GM19324 (cell line): ENCODE measurements around the gene ALKBH2.

Source experiments
- ATAC-seq: cut with Tn5 transposase; IDR thresholded peaks from one replicate; pipeline ENCODE4 v1.9.1; 2021; ENCODE audit warnings: mild to moderate bottlenecking, moderate library complexity; ENCODE audit not compliant: unreplicated experiment, low FRiP score

ALKBH2 gene

DNA sequence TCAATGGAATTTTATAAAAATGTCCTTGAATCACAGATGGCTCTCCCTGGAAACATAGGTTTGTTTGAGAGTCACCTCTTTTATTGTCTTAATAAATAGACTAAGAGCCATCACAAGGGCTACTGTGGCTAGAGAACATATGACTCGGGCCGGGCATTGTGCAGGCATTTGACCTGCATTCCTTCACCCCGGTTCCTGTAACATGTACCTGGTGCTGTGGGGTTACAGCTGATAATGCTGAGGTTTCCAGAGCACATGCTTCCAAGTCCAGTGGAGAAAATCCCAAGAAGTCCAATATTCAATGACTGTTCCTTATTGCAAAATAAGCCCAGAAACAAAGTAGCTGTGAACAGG, 22.1 kb upstream of the ALKBH2 start:
- ATAC-seq: no peak

DNA sequence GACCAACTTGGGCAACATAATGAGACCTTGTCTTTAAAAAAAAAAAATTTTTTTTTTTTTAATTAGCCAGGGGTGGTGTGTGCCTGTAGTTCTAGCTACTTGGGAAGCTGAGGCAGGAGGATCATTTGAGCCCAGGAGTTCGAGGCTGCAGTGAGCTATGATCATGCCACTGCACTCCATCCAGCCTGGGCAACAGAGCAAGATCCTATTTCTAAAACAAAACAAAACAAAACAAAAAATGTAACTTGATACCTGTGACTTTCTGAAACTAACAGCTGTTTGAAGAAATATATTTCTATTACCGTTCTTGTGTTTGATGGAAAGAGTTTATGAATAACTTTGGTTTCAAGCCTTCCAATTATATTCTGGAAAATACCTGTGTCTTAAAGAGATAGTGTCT, 21.4 kb upstream of the ALKBH2 start:
- no peak for ATAC-seq

DNA sequence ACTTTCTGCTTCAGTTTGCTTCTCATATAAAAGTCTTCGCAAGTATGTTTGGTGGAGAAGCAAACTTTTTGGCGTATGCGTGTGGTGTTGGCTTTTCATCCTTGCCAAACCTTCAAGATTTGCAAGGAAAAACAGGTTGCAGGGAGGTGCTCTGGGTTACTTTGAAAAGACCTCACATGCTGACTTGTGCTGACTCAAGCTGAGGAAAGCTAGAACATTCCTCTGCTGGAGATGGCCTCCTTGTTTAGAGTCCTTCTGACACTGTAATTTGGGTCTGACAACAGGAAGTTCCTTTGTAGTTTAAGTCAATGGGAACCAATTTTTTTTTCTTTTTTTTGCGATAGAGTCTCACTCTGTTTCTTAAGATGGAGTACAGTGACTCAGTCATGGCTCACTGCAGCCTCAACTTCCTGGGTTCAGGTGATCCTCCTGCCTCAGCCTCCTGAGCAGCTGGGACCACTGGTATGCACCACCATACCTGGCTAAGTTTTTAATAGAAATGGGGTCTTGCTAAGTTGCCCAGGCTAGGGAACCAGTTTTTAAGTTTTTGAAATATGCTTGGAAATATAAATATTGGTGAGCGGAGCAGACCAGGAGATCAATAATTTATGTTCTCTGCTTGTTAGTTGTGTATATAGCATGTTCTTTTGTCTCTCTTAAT, 20.5 kb upstream of the ALKBH2 start:
- ATAC-seq: no peak

DNA sequence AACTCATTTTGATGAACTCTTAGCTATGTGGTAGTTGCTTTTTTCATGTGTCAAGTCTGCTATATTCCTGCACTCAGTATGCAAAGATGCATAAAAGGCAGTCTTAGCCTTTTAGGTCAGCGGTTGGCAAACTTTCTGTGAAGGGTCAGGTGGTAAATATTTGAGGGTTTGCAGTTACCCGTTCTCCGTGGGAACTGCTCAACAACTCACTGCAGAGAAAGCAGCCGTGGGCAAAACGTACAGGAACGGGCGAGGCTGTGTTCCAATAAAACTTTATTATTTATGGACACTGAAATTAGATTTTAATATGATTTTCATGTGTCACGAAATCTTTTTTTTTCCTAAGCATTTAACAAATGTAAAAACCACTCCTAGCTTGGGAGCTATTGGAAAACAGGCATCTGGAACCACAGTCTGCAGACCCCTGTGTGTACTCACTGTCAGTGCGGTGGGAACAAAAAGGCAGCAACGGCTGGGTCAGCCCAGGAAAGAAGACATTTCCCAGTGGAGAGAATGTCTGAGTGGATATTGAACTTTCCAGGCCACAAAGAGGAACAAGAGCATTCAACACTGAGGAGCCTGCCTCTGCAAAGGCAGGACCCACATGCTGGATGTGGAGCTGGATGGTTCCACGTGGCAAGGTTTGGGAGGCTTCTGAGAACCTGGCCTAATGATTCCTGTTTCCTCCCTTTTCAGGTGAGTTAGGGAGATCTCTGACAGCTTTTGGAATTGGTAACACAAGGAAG, 19.6 kb upstream of the ALKBH2 start:
- no peak for ATAC-seq

DNA sequence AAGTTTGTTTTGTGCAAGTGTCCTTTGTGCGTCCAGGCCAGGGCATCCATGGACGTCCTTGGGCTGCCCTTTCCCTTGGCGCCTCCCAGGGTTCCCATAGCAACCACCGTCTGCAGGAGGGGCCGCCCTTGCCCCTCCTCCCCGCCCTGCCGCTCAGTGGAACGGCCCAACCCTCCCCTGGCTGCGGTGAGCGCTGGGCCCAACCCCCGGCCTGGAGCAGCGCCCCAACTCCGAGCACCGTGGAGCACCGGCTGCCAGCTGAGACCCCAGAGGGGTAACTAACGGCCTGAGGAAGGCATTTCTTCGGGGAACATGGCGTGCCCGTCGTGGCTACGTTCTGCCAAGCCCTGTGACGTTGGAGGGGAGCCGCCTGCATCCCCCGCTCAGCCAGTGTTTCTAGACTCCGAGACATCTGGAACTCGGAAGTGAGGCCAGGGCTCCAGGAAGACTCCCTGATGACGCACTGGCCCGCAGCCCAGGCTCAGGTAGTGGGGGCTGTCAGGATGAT, 17.8 kb upstream of the ALKBH2 start:
- ATAC-seq: no peak

GRCh38 chr12:109109746-109110350, 16.6 kb upstream of the ALKBH2 start:
- no peak for ATAC-seq

DNA sequence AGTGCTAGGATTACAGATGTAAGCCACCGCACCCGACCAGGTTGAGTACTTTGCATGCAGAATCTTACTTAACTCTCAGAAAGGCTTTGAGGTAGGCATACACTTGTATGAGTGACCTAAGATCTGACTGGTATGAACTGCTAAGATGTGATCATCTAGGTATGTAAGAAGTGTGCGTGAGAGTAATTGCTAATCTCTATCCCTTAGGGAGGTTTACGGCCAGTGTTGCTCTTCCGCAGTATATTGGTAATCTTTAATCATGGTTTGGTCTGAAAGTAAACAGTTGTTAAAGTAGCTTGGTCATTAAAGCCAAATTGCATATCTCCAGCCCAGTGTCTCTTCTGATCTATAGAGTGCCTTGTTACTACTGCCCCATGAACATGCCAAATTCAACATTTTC, 11.9 kb upstream of the ALKBH2 start:
- ATAC-seq: no peak

DNA sequence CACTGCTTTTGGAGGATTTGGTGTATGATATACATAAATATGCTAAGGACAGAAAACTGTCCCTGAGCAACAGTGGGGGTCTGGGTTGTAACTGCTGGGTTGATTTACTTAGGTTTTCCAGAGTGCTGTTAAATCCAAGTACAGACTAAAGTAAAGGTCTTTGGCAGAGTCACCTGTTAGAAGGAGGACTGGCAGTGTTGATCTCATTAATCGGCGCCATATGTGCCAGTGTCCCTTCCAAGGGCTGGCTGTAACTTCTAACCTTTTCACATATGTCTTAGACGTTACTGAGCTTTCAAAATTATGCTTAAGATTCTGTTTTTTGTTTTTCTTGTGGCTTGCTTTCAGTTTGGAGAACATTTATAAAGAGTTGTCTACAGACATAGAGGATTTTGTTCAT, 9.2 kb upstream of the ALKBH2 start:
- ATAC-seq: no peak

DNA sequence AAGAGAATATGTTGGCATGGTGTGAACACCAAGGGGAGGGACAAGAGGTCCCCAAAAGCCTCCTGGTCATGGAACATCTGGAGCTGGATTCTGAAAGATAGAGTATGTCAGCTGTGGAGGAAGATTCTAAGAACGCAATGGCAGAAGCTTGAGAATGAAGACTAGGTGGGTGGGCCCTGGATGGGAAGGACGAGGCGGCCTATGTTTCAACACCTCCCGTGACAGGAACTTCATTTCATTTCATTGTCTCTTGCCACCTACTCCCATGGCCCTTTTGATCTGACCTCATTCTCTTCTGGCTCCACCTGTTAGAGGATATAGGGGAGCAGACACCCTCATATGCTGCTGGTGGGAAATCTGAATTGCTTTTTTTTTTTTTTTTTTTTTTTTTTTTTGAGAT, 7.5 kb upstream of the ALKBH2 start:
- ATAC-seq: no peak

GRCh38 chr12:109099431-109100020, 6.3 kb upstream of the ALKBH2 start:
- ATAC-seq: no peak

DNA sequence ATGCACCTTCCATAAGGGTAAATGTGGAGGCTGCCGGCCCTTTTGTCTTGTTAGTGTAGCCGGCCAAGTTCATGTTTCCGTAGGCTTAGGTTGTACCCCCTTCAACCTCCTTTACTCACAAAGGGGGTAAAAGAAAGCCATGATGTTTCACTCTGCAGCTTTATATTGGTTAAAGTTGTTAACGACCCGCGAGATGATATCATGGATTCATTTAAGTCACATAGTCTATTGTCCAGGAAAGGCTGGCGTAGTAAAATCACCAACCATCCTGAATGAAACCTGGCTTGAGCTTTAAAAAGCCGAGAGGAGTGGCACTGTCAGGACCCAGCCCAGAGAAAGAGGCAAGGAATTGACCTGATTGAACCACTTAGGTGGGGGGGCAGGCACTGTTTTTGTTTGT, 5.4 kb upstream of the ALKBH2 start:
- no peak for ATAC-seq

DNA sequence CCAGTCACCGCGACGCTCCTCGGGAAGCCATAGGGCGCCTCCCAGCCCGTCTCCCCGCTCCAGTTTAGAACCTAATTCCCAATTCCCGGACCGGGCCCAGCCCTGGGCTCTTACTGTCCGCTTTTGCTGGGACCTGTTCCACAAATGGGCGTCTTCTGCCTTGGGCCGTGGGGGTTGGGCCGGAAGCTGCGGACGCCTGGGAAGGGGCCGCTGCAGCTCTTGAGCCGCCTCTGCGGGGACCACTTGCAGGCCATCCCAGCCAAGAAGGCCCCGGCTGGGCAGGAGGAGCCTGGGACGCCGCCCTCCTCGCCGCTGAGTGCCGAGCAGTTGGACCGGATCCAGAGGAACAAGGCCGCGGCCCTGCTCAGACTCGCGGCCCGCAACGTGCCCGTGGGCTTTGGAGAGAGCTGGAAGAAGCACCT, 4.9 kb upstream of the ALKBH2 start:
- ATAC-seq: peak; percentile 27

GRCh38 chr12:109097435-109098182, 4.3 kb upstream of the ALKBH2 start, which contains the start of gene UNG:
TSS of gene UNG (plus strand) at chr12:109097597. CDS start at chr12:109097680, 83 bp downstream.
- ATAC-seq: peak; percentile 90

GRCh38 chr12:109097140-109097434, 3.8 kb upstream of the ALKBH2 start:
- no peak for ATAC-seq

DNA sequence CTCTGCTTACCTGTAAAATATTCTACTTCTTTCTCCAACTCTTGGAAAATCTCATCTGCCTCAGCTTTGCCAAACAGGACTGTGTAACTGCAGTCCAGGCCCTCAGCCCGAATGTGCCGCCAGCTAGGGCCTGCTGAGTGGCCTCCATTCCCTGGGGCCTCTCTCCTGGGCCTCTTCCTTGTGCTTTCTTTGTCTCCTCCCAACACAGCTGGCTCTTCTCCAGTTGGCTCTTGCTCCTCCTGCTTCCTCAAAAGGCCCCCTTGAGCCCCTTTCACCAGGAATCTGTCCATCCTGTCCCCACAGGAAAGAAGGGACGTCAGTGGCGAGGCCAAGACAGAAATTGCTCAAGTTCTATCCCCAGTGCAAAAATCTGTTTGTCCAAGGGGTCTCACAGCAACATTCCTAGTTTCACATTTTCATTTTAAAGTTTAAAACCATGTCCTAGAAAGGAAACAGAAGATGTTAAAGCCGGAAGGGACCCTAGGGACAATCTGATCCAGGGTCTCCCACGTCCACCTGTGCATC, 713 bp downstream of the ALKBH2 start:
- no peak for ATAC-seq

GRCh38 chr12:109089683-109090082, 3.6 kb downstream of the ALKBH2 start:
- no peak for ATAC-seq

- no peak for ATAC-seq
Measured at GRCh38 chr12:109088818-109089217, 4.5 kb downstream of the ALKBH2 start.

DNA sequence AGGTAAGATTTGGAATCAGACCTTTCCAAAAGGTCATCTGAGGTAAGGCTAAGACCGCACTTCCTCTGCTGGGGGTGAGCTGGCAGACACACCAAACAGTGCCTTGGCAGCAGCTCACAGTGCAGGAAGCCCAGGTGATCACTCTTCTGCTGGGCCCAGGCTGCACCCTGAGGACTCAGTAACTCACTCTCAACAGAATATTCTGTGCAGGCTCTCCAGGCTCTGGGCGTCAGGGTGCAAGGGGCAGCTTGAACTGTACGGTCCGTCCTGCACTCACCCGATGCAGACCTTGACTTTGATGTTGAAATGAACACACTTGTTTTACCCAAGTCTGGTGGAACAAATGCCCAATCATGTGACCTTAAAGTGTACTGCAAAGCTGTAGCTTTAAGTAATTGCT, 6.0 kb downstream of the ALKBH2 start:
- no peak for ATAC-seq

GRCh38 chr12:109085590-109085989, 7.7 kb downstream of the ALKBH2 start:
- ATAC-seq: no peak

DNA sequence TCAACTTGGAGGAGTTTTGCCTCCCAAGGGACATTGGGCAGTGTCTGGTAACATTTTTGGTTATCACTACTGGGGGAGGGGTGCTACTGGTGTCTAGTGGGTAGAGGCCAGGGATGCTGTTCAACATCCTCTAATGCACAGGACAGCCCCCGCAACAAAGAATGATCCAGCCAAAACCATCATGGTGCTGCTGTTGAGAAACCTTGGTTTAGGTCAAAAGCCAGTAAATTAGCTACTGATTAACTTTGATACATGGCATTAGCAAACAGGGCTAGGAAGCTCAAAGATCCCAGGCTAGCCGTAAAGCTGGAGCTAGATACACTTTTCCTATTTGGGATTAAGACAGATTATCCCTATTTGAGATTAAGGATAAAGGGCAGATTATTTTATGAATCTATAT, 8.8 kb downstream of the ALKBH2 start:
- ATAC-seq: no peak

DNA sequence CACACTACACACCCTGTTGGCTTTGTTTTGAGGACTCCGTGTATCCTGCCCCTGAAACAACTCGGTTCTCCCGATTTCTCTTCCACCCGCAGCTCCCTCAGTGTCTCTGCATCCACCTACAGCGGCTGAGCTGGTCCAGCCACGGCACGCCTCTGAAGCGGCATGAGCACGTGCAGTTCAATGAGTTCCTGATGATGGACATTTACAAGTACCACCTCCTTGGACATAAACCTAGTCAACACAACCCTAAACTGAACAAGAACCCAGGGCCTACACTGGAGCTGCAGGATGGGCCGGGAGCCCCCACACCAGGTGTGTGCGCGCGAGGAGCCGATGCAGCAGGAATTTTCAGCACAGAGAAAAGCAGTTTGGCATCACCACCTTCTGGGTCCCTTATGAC, 10.5 kb downstream of the ALKBH2 start:
- ATAC-seq: no peak
